ENCODE measurements around the gene ANGEL1. TPM values are rescaled to one million over a fixed set of nuclear protein-coding genes. Genes with fewer than 3 reads are reported as not detected.

The ANGEL1 gene
- total and polyA plus RNA-seq, 10 donors: 7.4 to 76.8 (median 47.2) TPM

DNA sequence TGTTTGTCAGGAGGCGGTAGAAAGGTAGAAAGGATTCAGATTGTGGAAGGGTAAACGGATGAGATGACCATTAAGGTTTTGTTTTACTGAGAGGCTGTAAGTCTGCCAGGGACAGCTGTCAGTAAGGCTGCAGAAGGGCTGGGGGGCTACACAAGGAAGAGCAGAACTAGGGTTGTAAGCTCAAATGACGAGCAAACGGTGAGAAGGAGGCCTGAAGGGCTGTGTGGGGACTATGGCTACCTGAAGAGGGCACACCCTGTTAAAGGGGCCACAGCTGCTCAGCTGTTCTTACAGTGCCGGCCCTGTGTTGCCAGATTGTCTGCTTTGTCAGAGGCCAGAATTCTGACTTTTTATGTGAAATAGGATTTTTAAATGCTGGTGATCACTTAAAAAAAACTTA lies 32.3 kb downstream of the ANGEL1 start:
- Histone ChIP-seq H3K27me3 (replicated peaks in 1 of 7) (no peaks in the 10 kb centered on the region), H3K36me3 (peaks cover 0 to 90% (median 21%) of the 10 kb centered on the region in 6 donors), H3K27ac (peak overlapping the region in 5 of 8 donors; percentile 34 to 82 (median 62)), H3K9me3 (no peaks in the 10 kb centered on the region), H3K4me3 (no peak overlapping the region), H3K4me1 (peaks cover under 1 to 100% (median 43%) of the 10 kb centered on the region in 6 donors)
- no peak for TF ChIP-seq POLR2A (IDR thresholded peaks at IDR 0.05)
- TF ChIP-seq, protein P1, sequence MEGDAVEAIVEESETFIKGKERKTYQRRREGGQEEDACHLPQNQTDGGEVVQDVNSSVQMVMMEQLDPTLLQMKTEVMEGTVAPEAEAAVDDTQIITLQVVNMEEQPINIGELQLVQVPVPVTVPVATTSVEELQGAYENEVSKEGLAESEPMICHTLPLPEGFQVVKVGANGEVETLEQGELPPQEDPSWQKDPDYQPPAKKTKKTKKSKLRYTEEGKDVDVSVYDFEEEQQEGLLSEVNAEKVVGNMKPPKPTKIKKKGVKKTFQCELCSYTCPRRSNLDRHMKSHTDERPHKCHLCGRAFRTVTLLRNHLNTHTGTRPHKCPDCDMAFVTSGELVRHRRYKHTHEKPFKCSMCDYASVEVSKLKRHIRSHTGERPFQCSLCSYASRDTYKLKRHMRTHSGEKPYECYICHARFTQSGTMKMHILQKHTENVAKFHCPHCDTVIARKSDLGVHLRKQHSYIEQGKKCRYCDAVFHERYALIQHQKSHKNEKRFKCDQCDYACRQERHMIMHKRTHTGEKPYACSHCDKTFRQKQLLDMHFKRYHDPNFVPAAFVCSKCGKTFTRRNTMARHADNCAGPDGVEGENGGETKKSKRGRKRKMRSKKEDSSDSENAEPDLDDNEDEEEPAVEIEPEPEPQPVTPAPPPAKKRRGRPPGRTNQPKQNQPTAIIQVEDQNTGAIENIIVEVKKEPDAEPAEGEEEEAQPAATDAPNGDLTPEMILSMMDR (IDR thresholded peaks at IDR 0.05 in 8 of 11, conservative IDR thresholded peaks at IDR 0.05 in 3 of 11): no peak
- no peak for TF ChIP-seq POLR2AphosphoS5 (IDR thresholded peaks at IDR 0.05)
- 61 to 77% (median 68%) methylated on average over 5 of the region's 5 CpGs for WGBS, 5 donors
- peak; percentile 23 for DNase-seq
- intact Hi-C loops (cut with DNase I; ENCODE audit: low total_unique reads): no loop called here

- intact Hi-C loops (cut with DNase I; ENCODE audit: low total_unique reads): no loop called here
- H3K4me1 ChIP-seq: peaks cover 0 to 100% (median 45%) of the 10 kb centered on the region in 6 donors
- no peaks in the 10 kb centered on the region for H3K27me3 ChIP-seq (replicated peaks in 1 of 7)
- H3K27ac ChIP-seq: peak overlapping the region in 5 of 8 donors; percentile 34 to 82 (median 62)
- H3K9me3 ChIP-seq: no peaks in the 10 kb centered on the region
- peaks cover 0 to 87% (median 21%) of the 10 kb centered on the region in 6 donors for H3K36me3 ChIP-seq
- H3K4me3 ChIP-seq: no peak overlapping the region
- DNase-seq: peak; percentile 33
- TF ChIP-seq, protein P1 (IDR thresholded peaks at IDR 0.05 in 8 of 11, conservative IDR thresholded peaks at IDR 0.05 in 3 of 11): no peak
- TF ChIP-seq POLR2A (IDR thresholded peaks at IDR 0.05) (no peak), POLR2AphosphoS5 (IDR thresholded peaks at IDR 0.05) (no peak)
- WGBS, 5 donors: 94 to 97% (median 96%) methylated on average over 2 of the region's 2 CpGs
Measured at GRCh38 chr14:76780058-76780345, 32.7 kb downstream of the ANGEL1 start.

- H3K4me3 ChIP-seq: no peak overlapping the region
- TF ChIP-seq POLR2AphosphoS5 (IDR thresholded peaks at IDR 0.05): peak; percentile 6 to 63 (median 35)
- TF ChIP-seq, protein P1 (IDR thresholded peaks at IDR 0.05 in 8 of 11, conservative IDR thresholded peaks at IDR 0.05 in 3 of 11): no peak
- WGBS, 5 donors: 89 to 96% (median 91%) methylated on average over 7 of the region's 7 CpGs
- no peaks in the 10 kb centered on the region for H3K9me3 ChIP-seq
- no peaks in the 10 kb centered on the region for H3K27me3 ChIP-seq (replicated peaks in 1 of 7)
- DNase-seq: peak; percentile 63
- H3K36me3 ChIP-seq: peaks cover 0 to 82% (median 21%) of the 10 kb centered on the region in 6 donors
- peak overlapping the region in 5 of 8 donors; percentile 34 to 82 (median 62) for H3K27ac ChIP-seq
- peaks cover 0 to 100% (median 47%) of the 10 kb centered on the region in 6 donors for H3K4me1 ChIP-seq
- intact Hi-C loops (cut with DNase I; ENCODE audit: low total_unique reads): no loop called here
Measured at GRCh38 chr14:76779221-76780057, 33.2 kb downstream of the ANGEL1 start.

DNA sequence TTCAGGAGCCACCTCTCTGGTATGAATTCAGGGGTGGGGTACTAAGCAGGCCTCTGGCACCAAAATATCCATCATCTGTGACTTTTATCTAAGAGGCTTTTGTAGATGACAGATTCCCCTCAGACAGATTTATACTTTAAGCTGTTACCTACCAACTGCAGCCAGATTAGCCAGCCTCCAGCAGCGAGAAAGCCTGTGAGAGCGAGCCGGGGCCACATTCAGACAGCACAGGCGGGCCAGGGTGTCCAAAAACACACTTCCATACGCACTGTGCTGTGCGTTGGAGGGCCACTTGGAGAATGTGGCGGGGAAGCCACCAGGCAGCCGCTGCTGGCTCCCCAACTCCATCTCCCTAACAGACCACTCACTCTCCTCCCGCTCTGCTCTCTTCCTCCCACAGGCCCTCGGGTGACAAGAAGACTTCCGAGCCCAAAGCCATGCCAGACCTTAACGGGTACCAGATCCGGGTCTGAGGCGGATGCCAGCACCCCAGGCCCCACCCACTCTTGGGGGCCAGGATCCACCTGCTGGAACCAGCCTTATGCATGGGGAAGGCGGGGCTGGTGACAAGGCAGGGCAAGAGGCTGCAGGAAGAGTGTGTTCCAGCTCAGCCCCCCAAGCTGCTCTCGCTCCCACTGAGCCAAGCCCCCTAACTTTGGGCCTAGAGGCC lies 34.0 kb downstream of the ANGEL1 start:
- H3K4me1 ChIP-seq: peaks cover 0 to 100% (median 51%) of the 10 kb centered on the region in 6 donors
- no peak overlapping the region for H3K4me3 ChIP-seq
- DNase-seq: peak; percentile 69
- intact Hi-C loops (cut with DNase I; ENCODE audit: low total_unique reads): no loop called here
- WGBS, 5 donors: 70 to 92% (median 89%) methylated on average over 16 of the region's 16 CpGs
- TF ChIP-seq POLR2A (IDR thresholded peaks at IDR 0.05) (no peak), POLR2AphosphoS5 (IDR thresholded peaks at IDR 0.05) (peak; percentile 24 to 57 (median 52))
- TF ChIP-seq, protein P1 (IDR thresholded peaks at IDR 0.05 in 8 of 11, conservative IDR thresholded peaks at IDR 0.05 in 3 of 11): no peak
- H3K27ac ChIP-seq: peak overlapping the region in 5 of 8 donors; percentile 23 to 82 (median 62)
- H3K9me3 ChIP-seq: no peaks in the 10 kb centered on the region
- peaks cover 0 to 75% (median 21%) of the 10 kb centered on the region in 6 donors for H3K36me3 ChIP-seq
- H3K27me3 ChIP-seq (replicated peaks in 1 of 7): no peaks in the 10 kb centered on the region
